GM12878 (cell line): Measurements from ENCODE around the gene COL5A3. TPM values are rescaled to one million over a fixed set of nuclear protein-coding genes. Genes with fewer than 3 reads are reported as not detected.

ENCODE experiments used
- CHD1 ChIP-seq: IDR thresholded peaks from 2 replicates; pipeline ENCODE4 v1.6.1; 2012; ENCODE audit warnings: low read depth, low read length, improper control_type of control experiment
- EED ChIP-seq: sonication (generic); IDR thresholded peaks from 2 replicates; pipeline ENCODE4 v1.6.1; 2016; ENCODE audit warnings: antibody characterized with exemption, low read depth
- MEF2A ChIP-seq: IDR thresholded peaks from 2 replicates; pipeline ENCODE4 v1.6.1; 2011; ENCODE audit warnings: low read depth, mild to moderate bottlenecking, low read length, moderate library complexity; ENCODE audit not compliant: insufficient read depth
- NFYA ChIP-seq: IDR thresholded peaks from 2 replicates; pipeline ENCODE4 v1.6.1; 2011; ENCODE audit warnings: low read depth, mild to moderate bottlenecking, low read length, improper control_type of control experiment, borderline replicate concordance
- SMAD1 ChIP-seq: fragments of 450-650 bp; IDR thresholded peaks from 2 replicates; pipeline ENCODE4 v1.6.1; 2018; ENCODE audit warnings: mild to moderate bottlenecking, low read depth; ENCODE audit not compliant: partially characterized antibody
- SP1 ChIP-seq: IDR thresholded peaks from one replicate; pipeline ENCODE4 v1.6.1; 2011; ENCODE audit warnings: low read depth, low read length
- ZZZ3 ChIP-seq: IDR thresholded peaks from 2 replicates; pipeline ENCODE4 v1.6.1; 2011; ENCODE audit warnings: low read depth; ENCODE audit not compliant: control insufficient read depth, insufficient read length
- polyA plus RNA-seq, 11 experiments: library from polyadenylated mRNA; depleted of rRNA in 4 of 11; unstranded in 6 of 11; stranded (reverse) in 5 of 11; fragments of >200 nt; fragmentation: Nextera tagmentation in 4 of 11; fragmentation: Illumina TruSeq in 1 of 11; extraction: Ambion mirVana in 4 of 11; extraction: Trizol in 1 of 11; gene quantifications; 1 replicate in 1 of 11; 2 replicates in 10 of 11; pipeline versions ENCODE4 v1.2.1 to v1.2.3, GENCODE V29; 2011 to 2016; ENCODE audit warnings: inconsistent platforms in 2 of 11, missing spikeins in 2 of 11, low read depth in 1 of 11
- total RNA-seq, 4 experiments: library from RNA; depleted of rRNA in 3 of 4; stranded (reverse); fragments of >200 nt in 3 of 4; fragmentation: Illumina TruSeq in 1 of 4; extraction: Trizol in 1 of 4; gene quantifications; 2 replicates each; pipeline versions ENCODE4 v1.2.1 to v1.2.3, GENCODE V29; 2013 to 2021
- TF ChIP-seq, protein P1 (sequence below): fragments of 450-650 bp; IDR thresholded peaks from 2 replicates; pipeline ENCODE4 v1.6.1; 2018; ENCODE audit warnings: mild to moderate bottlenecking, low read depth, moderate library complexity; ENCODE audit not compliant: partially characterized antibody
- TF ChIP-seq, protein P2 (sequence below): fragments of 450-650 bp; formaldehyde crosslinking; IDR thresholded peaks from 2 replicates; pipeline ENCODE4 v1.5.0; 2022; ENCODE audit warnings: mild to moderate bottlenecking, missing genetic modification characterization
- TF ChIP-seq, protein P3 (sequence below): IDR thresholded peaks from 2 replicates; pipeline ENCODE4 v1.6.1; 2011; ENCODE audit warnings: low read depth, mild to moderate bottlenecking, low read length, moderate library complexity, borderline replicate concordance; ENCODE audit errors: extremely low read depth

The COL5A3 gene
- total and polyA plus RNA-seq, 10 of the 15 experiments (the other 5 are each of a cell fraction or from before 2014, with no cell fraction given) = under 0.01 to 8.3 (median 0.10) TPM; not detected in 2

DNA sequence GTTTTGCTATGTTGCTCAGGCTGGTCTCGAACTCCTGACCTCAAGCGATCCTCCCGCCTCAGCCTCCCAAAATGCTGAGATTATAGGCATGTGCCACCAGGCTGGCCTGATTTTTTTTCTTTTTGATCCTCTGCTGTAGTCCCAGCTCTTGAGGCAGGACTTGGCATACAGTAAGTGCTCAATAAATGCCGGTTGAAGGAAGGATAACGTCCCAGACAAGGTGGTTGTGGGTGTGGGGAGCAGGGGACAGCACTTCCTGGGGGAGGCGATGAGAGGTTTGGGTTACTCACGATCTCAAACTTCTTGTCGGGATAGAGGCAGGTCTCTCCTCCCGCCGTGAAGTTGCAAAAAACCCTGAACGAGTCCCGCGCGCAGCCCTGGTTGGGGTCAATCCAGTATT is 44.3 kb downstream of the COL5A3 start (continued):
- TF ChIP-seq, protein P1, sequence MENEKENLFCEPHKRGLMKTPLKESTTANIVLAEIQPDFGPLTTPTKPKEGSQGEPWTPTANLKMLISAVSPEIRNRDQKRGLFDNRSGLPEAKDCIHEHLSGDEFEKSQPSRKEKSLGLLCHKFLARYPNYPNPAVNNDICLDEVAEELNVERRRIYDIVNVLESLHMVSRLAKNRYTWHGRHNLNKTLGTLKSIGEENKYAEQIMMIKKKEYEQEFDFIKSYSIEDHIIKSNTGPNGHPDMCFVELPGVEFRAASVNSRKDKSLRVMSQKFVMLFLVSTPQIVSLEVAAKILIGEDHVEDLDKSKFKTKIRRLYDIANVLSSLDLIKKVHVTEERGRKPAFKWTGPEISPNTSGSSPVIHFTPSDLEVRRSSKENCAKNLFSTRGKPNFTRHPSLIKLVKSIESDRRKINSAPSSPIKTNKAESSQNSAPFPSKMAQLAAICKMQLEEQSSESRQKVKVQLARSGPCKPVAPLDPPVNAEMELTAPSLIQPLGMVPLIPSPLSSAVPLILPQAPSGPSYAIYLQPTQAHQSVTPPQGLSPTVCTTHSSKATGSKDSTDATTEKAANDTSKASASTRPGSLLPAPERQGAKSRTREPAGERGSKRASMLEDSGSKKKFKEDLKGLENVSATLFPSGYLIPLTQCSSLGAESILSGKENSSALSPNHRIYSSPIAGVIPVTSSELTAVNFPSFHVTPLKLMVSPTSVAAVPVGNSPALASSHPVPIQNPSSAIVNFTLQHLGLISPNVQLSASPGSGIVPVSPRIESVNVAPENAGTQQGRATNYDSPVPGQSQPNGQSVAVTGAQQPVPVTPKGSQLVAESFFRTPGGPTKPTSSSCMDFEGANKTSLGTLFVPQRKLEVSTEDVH = no peak
- TF ChIP-seq SMAD1 = no peak
- TF ChIP-seq, protein P2, sequence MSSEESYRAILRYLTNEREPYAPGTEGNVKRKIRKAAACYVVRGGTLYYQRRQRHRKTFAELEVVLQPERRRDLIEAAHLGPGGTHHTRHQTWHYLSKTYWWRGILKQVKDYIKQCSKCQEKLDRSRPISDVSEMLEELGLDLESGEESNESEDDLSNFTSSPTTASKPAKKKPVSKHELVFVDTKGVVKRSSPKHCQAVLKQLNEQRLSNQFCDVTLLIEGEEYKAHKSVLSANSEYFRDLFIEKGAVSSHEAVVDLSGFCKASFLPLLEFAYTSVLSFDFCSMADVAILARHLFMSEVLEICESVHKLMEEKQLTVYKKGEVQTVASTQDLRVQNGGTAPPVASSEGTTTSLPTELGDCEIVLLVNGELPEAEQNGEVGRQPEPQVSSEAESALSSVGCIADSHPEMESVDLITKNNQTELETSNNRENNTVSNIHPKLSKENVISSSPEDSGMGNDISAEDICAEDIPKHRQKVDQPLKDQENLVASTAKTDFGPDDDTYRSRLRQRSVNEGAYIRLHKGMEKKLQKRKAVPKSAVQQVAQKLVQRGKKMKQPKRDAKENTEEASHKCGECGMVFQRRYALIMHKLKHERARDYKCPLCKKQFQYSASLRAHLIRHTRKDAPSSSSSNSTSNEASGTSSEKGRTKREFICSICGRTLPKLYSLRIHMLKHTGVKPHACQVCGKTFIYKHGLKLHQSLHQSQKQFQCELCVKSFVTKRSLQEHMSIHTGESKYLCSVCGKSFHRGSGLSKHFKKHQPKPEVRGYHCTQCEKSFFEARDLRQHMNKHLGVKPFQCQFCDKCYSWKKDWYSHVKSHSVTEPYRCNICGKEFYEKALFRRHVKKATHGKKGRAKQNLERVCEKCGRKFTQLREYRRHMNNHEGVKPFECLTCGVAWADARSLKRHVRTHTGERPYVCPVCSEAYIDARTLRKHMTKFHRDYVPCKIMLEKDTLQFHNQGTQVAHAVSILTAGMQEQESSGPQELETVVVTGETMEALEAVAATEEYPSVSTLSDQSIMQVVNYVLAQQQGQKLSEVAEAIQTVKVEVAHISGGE (CRISPR knock-in tag) = no peak
- no peak for TF ChIP-seq SP1
- TF ChIP-seq MEF2A = no peak
- no peak for TF ChIP-seq EED
- no peak for TF ChIP-seq CHD1
- no peak for TF ChIP-seq ZZZ3
- TF ChIP-seq NFYA = no peak
- TF ChIP-seq, protein P3, sequence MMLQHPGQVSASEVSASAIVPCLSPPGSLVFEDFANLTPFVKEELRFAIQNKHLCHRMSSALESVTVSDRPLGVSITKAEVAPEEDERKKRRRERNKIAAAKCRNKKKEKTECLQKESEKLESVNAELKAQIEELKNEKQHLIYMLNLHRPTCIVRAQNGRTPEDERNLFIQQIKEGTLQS = no peak
